Muscle of leg (tissue), 11 donors: ENCODE data around the gene RHBDD1. TPM values are rescaled to one million over a fixed set of nuclear protein-coding genes. Genes with fewer than 3 reads are reported as not detected.

Experiments
- DNase-seq: peaks from one replicate; pipeline ENCODE4 v3.0.0; 2013
- H3K27ac ChIP-seq: one replicate; pipeline ENCODE4 v1.5.1; 2013; ENCODE audit warnings: mild to moderate bottlenecking, low read length, control low read depth
- H3K27me3 ChIP-seq: one replicate; pipeline ENCODE4 v1.6.1; 2013; ENCODE audit warnings: low read length; ENCODE audit not compliant: control insufficient read depth, insufficient read depth
- H3K36me3 ChIP-seq: one replicate; pipeline ENCODE4 v1.6.1; 2013; ENCODE audit warnings: low read length; ENCODE audit not compliant: control insufficient read depth, insufficient read depth
- H3K4me1 ChIP-seq: one replicate; pipeline ENCODE4 v1.6.1; 2013; ENCODE audit warnings: low read length; ENCODE audit not compliant: control insufficient read depth, insufficient read depth
- H3K4me3 ChIP-seq: one replicate; pipeline ENCODE4 v1.5.1; 2013; ENCODE audit warnings: low read length, control low read depth
- H3K9me3 ChIP-seq: replicated peaks from 2 replicates; pipeline ENCODE4 v1.6.1; 2013; ENCODE audit warnings: low read depth, low read length; ENCODE audit not compliant: control insufficient read depth
- WGBS: methylation state at CpG from one replicate; pipeline ENCODE4 v1.1.5; 2013; ENCODE audit warnings: missing lambda C conversion rate; ENCODE audit not compliant: insufficient coverage; 5-methylcytosine and 5-hydroxymethylcytosine counted together
- polyA plus RNA-seq, 8 donors: library from polyadenylated mRNA; unstranded; fragments of 120-200 nt; gene quantifications; one replicate each; pipeline versions ENCODE4 v1.2.1 to v1.2.3, GENCODE V29; 2013; ENCODE audit warnings: inconsistent platforms in 1 of 8, low replicate concordance in 1 of 8; ENCODE audit not compliant: insufficient read length in 8 of 8, insufficient read depth in 1 of 8
- total RNA-seq: library from RNA; stranded (reverse); fragments of 120-200 nt; gene quantifications from one replicate; pipeline ENCODE4 v1.2.4, GENCODE V29; 2013

The RHBDD1 gene
- total and polyA plus RNA-seq, 9 donors, result 9.3 to 27.6 (median 15.2) TPM

DNA sequence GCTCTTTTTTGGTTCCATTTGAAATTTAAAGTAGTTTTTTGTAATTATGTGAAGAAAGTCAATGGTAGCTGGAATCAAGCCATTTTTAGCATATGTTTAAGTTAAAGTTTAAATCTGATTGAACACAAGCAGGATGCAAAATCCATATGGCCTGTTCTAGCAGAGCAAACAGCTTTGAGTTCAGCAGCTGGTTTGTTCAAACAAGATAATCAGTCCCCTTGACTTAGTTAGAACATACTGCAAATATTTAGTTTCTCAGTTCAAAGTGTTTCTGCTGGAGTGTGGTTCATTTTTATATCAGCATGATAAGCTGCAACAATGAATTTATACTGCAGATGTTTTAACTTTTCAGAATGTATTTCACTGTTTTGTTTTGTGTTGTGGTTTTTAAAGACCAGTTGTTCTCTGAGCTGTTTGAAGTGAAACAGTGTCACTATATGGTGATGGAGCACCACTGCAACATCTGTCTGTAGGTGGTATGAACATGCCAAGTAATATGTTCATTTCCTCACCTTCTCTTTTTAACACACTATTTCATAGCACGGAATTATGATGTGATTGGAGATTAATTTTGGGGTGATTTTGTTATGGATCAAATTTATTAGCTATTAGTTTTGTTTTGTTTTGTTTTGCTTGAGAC lies 202.8 kb downstream of the RHBDD1 start:
- H3K9me3 ChIP-seq, result no peaks in the 10 kb centered on the region
- no CpG with 5 or more reads among the region's 1 CpG for WGBS
- no peak overlapping the region for H3K4me3 ChIP-seq
- no peak overlapping the region for H3K27ac ChIP-seq
- DNase-seq, result no peak
- no peaks in the 10 kb centered on the region for H3K36me3 ChIP-seq
- no peaks in the 10 kb centered on the region for H3K4me1 ChIP-seq
- no peaks in the 10 kb centered on the region for H3K27me3 ChIP-seq

DNA sequence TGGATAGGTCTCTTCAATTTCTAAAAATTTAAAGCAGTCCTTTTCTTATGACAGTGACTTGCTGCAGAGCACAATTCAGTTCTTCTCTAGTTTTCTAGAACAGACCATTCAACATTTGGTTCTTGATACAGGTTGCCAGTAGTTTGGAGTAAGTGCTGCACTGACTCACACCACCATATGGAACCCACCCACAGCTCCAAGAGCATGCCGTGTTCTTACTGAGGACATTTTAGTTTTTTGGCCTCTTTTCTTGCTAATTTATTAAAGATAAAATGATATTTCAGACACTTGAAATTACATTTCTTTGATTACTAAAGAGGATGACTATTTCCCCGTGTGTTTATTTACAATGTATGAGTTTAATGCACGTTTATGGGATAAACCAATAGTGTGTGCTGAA lies 208.1 kb downstream of the RHBDD1 start:
- H3K4me1 ChIP-seq, result no peaks in the 10 kb centered on the region
- H3K27ac ChIP-seq, result no peak overlapping the region
- H3K27me3 ChIP-seq, result no peaks in the 10 kb centered on the region
- no peaks in the 10 kb centered on the region for H3K9me3 ChIP-seq
- WGBS, result no CpG with 5 or more reads among the region's 3 CpGs
- no peak for DNase-seq
- H3K4me3 ChIP-seq, result no peak overlapping the region
- no peaks in the 10 kb centered on the region for H3K36me3 ChIP-seq

Other genes with a start within 250 kb of the RHBDD1 start
- gene IRS1, start 36.2 kb upstream of the RHBDD1 start, total RNA-seq, result 9.2 TPM
- 10 to 100 TPM; 10.5 to 22.1 (median 14.4) TPM for gene IRS1, start 36.2 kb upstream of the RHBDD1 start, polyA plus RNA-seq